ENCODE results near the gene IFT80. TPM values are rescaled to one million over a fixed set of nuclear protein-coding genes. Genes with fewer than 3 reads are reported as not detected.

The IFT80 gene
- total RNA-seq, 1 experiment from 2014 or later = 59.4 TPM

DNA sequence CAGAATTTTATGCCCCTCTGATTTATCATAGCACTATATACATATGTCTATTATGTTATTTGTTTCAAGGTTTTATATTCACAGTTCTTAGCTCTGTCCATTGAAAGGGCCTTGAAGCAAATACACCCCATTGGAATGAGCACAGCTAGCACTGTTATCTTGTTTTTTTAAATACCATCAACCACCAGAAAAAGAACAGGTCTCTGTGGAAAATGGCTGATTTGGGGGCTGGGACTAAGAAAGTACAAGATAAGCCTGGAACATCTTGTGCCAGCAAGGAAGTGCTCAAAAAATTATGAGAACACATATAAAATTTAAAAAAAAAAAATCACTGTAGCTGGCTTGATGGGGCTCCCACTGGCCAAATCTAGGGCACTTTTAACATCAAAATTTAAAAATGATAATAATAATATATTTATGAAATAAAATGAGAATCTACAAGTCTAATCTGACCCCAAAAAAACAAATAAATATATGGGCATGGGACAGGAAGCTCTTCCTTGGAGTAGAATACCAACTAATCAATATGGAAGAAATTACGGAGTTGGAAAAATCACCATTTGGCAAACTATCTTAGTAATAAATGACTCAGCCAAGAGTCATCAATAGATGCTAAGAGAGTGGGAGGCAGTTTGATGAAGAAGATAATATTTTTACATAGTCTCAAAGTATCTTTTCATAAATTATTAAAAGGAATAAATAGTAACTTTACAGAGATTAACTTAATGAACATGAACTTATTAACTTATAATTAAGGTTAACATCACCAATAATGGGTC, 20.5 kb downstream of the IFT80 start:
- H3K4me3 ChIP-seq = no peak overlapping the region
- H3K27ac ChIP-seq = no peak overlapping the region
- no peaks in the 10 kb centered on the region for H3K27me3 ChIP-seq (ENCODE audit: insufficient read depth, low read depth)
- no peaks in the 10 kb centered on the region for H4K20me1 ChIP-seq (ENCODE audit: insufficient read depth)
- intact Hi-C loops (cut with micrococcal nuclease; ENCODE audit: unreplicated experiment) = no loop called here
- no peaks in the 10 kb centered on the region for H3K79me2 ChIP-seq (ENCODE audit: low read depth)
- POLR2A ChIA-PET (ENCODE audit: unreplicated experiment) = no interaction called here
- no peaks in the 10 kb centered on the region for H3K9me3 ChIP-seq (ENCODE audit: insufficient read depth, low read depth)
- TF ChIP-seq CTCF (conservative IDR thresholded peaks at IDR 0.05) (no peak), EZH2 (IDR thresholded peaks at IDR 0.05; ENCODE audit: low read depth) (no peak)
- no TSS peak for BruUV-seq (replicated peaks)
- no peaks in the 10 kb centered on the region for H3K9me2 ChIP-seq (ENCODE audit: insufficient read depth)
- H3K4me2 ChIP-seq = no peak overlapping the region
- no peaks in the 10 kb centered on the region for H3K4me1 ChIP-seq (replicated peaks; ENCODE audit: insufficient read depth)
- DNase-seq = no peak
- no peak overlapping the region for H2AFZ ChIP-seq
- CTCF ChIA-PET = interaction anchor here (0.7 kb wide), 2 partner anchors 20 to 923 kb away, joined by 3 to 5 read pairs; no protein-coding TSS in a partner anchor
- H3F3A ChIP-seq (ENCODE audit: insufficient read depth, low read depth) = no peaks in the 10 kb centered on the region
- H3K36me3 ChIP-seq (ENCODE audit: low read depth) = peaks cover 9% of the 10 kb centered on the region

DNA sequence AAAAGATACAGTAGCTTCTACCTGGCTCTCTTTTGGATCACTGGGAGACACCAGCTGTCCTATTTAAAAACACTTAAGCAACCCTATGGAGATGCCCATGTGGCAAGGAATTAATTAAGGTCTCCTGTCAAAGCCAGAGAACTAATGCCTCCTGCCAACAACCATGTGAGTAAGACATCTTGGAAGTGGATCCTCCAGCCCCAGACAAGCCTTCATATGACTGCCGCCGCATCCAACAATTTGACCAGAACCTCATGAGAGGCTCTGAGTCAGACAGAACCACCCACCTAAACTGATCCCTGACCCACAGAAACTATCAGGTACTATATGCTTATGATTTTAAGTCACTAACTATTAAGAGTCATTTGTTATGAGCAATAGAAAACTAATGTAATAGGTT, 22.3 kb downstream of the IFT80 start:
- DNase-seq = no peak
- ChIA-PET CTCF (no interaction called here), POLR2A (ENCODE audit: unreplicated experiment) (no interaction called here)
- Histone ChIP-seq H3K9me2 (ENCODE audit: insufficient read depth) (no peaks in the 10 kb centered on the region), H3K27ac (no peak overlapping the region), H2AFZ (no peak overlapping the region), H3K4me3 (no peak overlapping the region), H4K20me1 (ENCODE audit: insufficient read depth) (no peaks in the 10 kb centered on the region), H3K36me3 (ENCODE audit: low read depth) (peaks cover 9% of the 10 kb centered on the region), H3K4me2 (no peak overlapping the region), H3K4me1 (replicated peaks; ENCODE audit: insufficient read depth) (no peaks in the 10 kb centered on the region), H3K27me3 (ENCODE audit: insufficient read depth, low read depth) (no peaks in the 10 kb centered on the region), H3F3A (ENCODE audit: insufficient read depth, low read depth) (no peaks in the 10 kb centered on the region), H3K9me3 (ENCODE audit: insufficient read depth, low read depth) (peaks cover 4% of the 10 kb centered on the region; the same call in 1 of the 2 replicates), H3K79me2 (ENCODE audit: low read depth) (no peaks in the 10 kb centered on the region)
- TF ChIP-seq EZH2 (IDR thresholded peaks at IDR 0.05; ENCODE audit: low read depth) (no peak), CTCF (conservative IDR thresholded peaks at IDR 0.05) (no peak)
- BruUV-seq (replicated peaks) = no TSS peak
- intact Hi-C loops (cut with micrococcal nuclease; ENCODE audit: unreplicated experiment) = no loop called here

- Histone ChIP-seq H3K9me3 (ENCODE audit: insufficient read depth, low read depth) (peaks cover 4% of the 10 kb centered on the region; the same call in 1 of the 2 replicates), H3K4me2 (no peak overlapping the region), H3K36me3 (ENCODE audit: low read depth) (peaks cover 9% of the 10 kb centered on the region), H3K79me2 (ENCODE audit: low read depth) (no peaks in the 10 kb centered on the region), H3K27me3 (ENCODE audit: insufficient read depth, low read depth) (no peaks in the 10 kb centered on the region), H3F3A (ENCODE audit: insufficient read depth, low read depth) (no peaks in the 10 kb centered on the region), H3K4me3 (no peak overlapping the region), H4K20me1 (ENCODE audit: insufficient read depth) (no peaks in the 10 kb centered on the region), H3K4me1 (replicated peaks; ENCODE audit: insufficient read depth) (no peaks in the 10 kb centered on the region), H3K27ac (no peak overlapping the region), H2AFZ (no peak overlapping the region), H3K9me2 (ENCODE audit: insufficient read depth) (no peaks in the 10 kb centered on the region)
- no peak for DNase-seq
- no peak for TF ChIP-seq EZH2 (IDR thresholded peaks at IDR 0.05; ENCODE audit: low read depth)
- TF ChIP-seq CTCF (conservative IDR thresholded peaks at IDR 0.05) = no peak
- BruUV-seq (replicated peaks) = no TSS peak
- intact Hi-C loops (cut with micrococcal nuclease; ENCODE audit: unreplicated experiment) = no loop called here
- ChIA-PET CTCF (no interaction called here), POLR2A (ENCODE audit: unreplicated experiment) (no interaction called here)
These were observed 24.1 kb downstream of the IFT80 start for GRCh38 chr3:160374925-160375324.

All from PC-9 (cell line).